Neural progenitor cell (in vitro differentiated cells): ENCODE measurements around the gene SCUBE2. TPM values are rescaled to one million over a fixed set of nuclear protein-coding genes. Genes with fewer than 3 reads are reported as not detected.

Source experiments
- DNase-seq: peaks from one replicate; pipeline ENCODE4 v3.0.0-alpha.2; 2016; ENCODE audit warnings: low spot score
- H2AFZ ChIP-seq: fragments of 200-600 bp; sonication (generic); replicated peaks from 2 replicates; pipeline ENCODE4 v1.6.1; 2016; ENCODE audit warnings: antibody characterized with exemption
- H3F3A ChIP-seq: fragments of 200-600 bp; sonication (generic); 2 replicates; pipeline ENCODE4 v1.6.1; 2016; ENCODE audit warnings: antibody characterized with exemption, low read depth
- H3K27ac ChIP-seq: fragments of 200-600 bp; sonication (generic); 2 replicates; pipeline ENCODE4 v1.5.1; 2016; ENCODE audit warnings: mild to moderate bottlenecking
- H3K27me3 ChIP-seq: fragments of 200-600 bp; sonication (generic); 2 replicates; pipeline ENCODE4 v1.6.1; 2016; ENCODE audit warnings: mild to moderate bottlenecking, moderate library complexity
- H3K36me3 ChIP-seq: fragments of 200-600 bp; sonication (generic); 2 replicates; pipeline ENCODE4 v1.5.1; 2016
- H3K4me1 ChIP-seq: fragments of 200-600 bp; sonication (generic); 2 replicates; pipeline ENCODE4 v1.6.1; 2016; ENCODE audit warnings: mixed run types
- H3K4me2 ChIP-seq: fragments of 200-600 bp; sonication (generic); 2 replicates; pipeline ENCODE4 v1.6.1; 2016
- H3K4me3 ChIP-seq: fragments of 200-600 bp; sonication (generic); 2 replicates; pipeline ENCODE4 v1.5.1; 2016
- H3K79me2 ChIP-seq: fragments of 200-600 bp; sonication (generic); 2 replicates; pipeline ENCODE4 v1.6.1; 2016; ENCODE audit warnings: low read depth
- H3K9ac ChIP-seq: fragments of 200-600 bp; sonication (generic); 2 replicates; pipeline ENCODE4 v1.6.1; 2016
- H3K9me3 ChIP-seq: fragments of 200-600 bp; sonication (generic); 2 replicates; pipeline ENCODE4 v1.5.1; 2016; ENCODE audit warnings: low read depth
- H4K20me1 ChIP-seq: fragments of 200-600 bp; sonication (generic); 2 replicates; pipeline ENCODE4 v1.6.1; 2016; ENCODE audit warnings: low read depth
- H3K27ac Mint-ChIP-seq: 3 replicates; pipeline ENCODE4 v1.8.0; 2021; ENCODE audit warnings: mixed read lengths
- H3K27me3 Mint-ChIP-seq: 2 replicates; pipeline ENCODE4 v1.8.0; 2022; ENCODE audit warnings: low read depth, mild to moderate bottlenecking, inconsistent platforms, moderate library complexity, mixed read lengths; ENCODE audit not compliant: insufficient read depth
- H3K36me3 Mint-ChIP-seq: 3 replicates; pipeline ENCODE4 v1.8.0; 2021; ENCODE audit warnings: mixed read lengths
- H3K4me1 Mint-ChIP-seq: 3 replicates; pipeline ENCODE4 v1.8.0; 2021; ENCODE audit warnings: mixed read lengths
- H3K4me3 Mint-ChIP-seq: 3 replicates; pipeline ENCODE4 v1.8.0; 2021; ENCODE audit warnings: mild to moderate bottlenecking, moderate library complexity, mixed read lengths
- H3K9me3 Mint-ChIP-seq: 3 replicates; pipeline ENCODE4 v1.8.0; 2020; ENCODE audit warnings: mixed read lengths
- EZH2 ChIP-seq: fragments of 200-600 bp; sonication (generic); IDR thresholded peaks from 2 replicates; pipeline ENCODE4 v1.6.1; 2017; ENCODE audit warnings: antibody characterized with exemption, mild to moderate bottlenecking, moderate library complexity
- EZH2phosphoT487 ChIP-seq: fragments of 200-600 bp; sonication (generic); IDR thresholded peaks from 2 replicates; pipeline ENCODE4 v1.6.1; 2017; ENCODE audit warnings: antibody characterized with exemption
- total RNA-seq: library from RNA; depleted of rRNA; stranded (reverse); fragments of >200 nt; gene quantifications from 2 replicates; pipeline ENCODE4 v1.2.3, GENCODE V29; 2015; ENCODE audit warnings: low replicate concordance
- TF ChIP-seq, protein P1 (sequence below): fragments of 200-600 bp; sonication (generic); IDR thresholded peaks from 2 replicates; pipeline ENCODE4 v1.5.1; 2017; ENCODE audit warnings: antibody characterized with exemption, mild to moderate bottlenecking

Gene SCUBE2
- total RNA-seq, 1 donor from 2014 or later: 42.1 TPM

DNA sequence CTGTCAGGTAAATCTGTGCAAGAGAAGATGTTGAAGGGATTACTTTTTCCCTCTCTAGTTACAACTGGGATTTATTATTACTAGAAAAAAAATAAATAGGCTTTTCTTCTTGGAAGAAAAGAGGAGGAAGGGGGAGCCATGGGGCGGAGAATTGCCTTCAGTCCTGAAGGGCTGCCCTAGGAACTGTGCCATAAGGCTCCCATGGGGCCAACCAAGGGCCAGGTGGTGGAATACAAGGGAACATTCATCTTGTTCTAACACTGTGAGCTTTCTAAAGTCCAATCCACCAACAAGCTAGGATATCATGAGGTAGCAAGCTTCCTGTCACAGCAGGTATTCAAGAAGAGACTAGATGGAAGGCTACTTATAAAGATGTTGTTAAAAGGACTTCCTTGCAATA lies 62.8 kb downstream of the SCUBE2 start:
- Histone ChIP-seq H3F3A (no peaks in the 10 kb centered on the region), H4K20me1 (no peaks in the 10 kb centered on the region), H3K79me2 (no peaks in the 10 kb centered on the region), H3K9ac (no peak overlapping the region), H3K9me3 (no peaks in the 10 kb centered on the region), H3K4me3 (no peak overlapping the region), H2AFZ (no peak overlapping the region), H3K4me2 (no peak overlapping the region), H3K27me3 (no peaks in the 10 kb centered on the region), H3K4me1 (peaks cover 5% of the 10 kb centered on the region), H3K27ac (no peak overlapping the region), H3K36me3 (no peaks in the 10 kb centered on the region)
- no peak overlapping the region for H3K27ac Mint-ChIP-seq
- no peak overlapping the region for H3K4me3 Mint-ChIP-seq
- no peaks in the 10 kb centered on the region for H3K9me3 Mint-ChIP-seq
- DNase-seq: no peak
- peaks cover 2% of the 10 kb centered on the region for H3K36me3 Mint-ChIP-seq
- TF ChIP-seq EZH2phosphoT487 (no peak), EZH2 (no peak)
- TF ChIP-seq, protein P1, sequence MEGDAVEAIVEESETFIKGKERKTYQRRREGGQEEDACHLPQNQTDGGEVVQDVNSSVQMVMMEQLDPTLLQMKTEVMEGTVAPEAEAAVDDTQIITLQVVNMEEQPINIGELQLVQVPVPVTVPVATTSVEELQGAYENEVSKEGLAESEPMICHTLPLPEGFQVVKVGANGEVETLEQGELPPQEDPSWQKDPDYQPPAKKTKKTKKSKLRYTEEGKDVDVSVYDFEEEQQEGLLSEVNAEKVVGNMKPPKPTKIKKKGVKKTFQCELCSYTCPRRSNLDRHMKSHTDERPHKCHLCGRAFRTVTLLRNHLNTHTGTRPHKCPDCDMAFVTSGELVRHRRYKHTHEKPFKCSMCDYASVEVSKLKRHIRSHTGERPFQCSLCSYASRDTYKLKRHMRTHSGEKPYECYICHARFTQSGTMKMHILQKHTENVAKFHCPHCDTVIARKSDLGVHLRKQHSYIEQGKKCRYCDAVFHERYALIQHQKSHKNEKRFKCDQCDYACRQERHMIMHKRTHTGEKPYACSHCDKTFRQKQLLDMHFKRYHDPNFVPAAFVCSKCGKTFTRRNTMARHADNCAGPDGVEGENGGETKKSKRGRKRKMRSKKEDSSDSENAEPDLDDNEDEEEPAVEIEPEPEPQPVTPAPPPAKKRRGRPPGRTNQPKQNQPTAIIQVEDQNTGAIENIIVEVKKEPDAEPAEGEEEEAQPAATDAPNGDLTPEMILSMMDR: no peak
- peaks cover 9% of the 10 kb centered on the region for H3K27me3 Mint-ChIP-seq
- peaks cover 17% of the 10 kb centered on the region for H3K4me1 Mint-ChIP-seq

DNA sequence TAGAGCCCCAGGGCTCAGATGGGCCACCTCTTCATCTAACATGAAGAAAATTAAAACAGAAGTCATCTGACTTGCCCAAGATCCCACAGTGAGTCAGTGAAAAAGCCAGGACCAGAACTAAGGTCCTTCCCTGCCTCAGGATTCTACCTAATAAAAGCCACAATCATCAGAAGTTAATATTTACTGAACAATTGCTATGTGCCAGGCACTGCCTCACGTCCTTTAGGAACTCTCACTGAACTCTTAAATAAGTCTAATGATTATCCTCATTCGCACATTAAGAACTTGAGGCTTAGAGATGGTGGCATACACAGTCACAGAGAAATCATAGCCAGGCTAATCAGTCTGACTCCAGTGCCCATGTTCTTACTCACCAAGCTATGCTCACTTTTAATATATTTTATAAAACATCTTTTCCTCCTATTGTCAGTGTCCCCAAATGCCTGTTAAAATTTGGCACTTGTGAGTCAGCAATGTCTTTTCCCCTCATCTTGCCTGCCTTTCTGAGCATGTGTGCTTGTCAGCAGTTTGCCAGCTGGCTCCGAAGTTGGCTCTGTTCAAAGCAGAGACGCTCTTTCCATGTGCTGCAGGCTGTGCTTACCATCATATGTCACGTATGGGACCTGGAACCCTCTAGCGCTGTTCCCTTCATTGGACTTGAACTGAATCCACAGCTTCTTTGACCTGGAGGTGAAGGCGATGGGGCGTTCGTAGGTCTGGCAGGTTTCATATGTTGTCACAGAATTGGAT lies 66.1 kb downstream of the SCUBE2 start:
- Histone ChIP-seq H3K79me2 (no peaks in the 10 kb centered on the region), H3K4me1 (peaks cover 10% of the 10 kb centered on the region), H2AFZ (no peak overlapping the region), H3F3A (no peaks in the 10 kb centered on the region), H3K36me3 (no peaks in the 10 kb centered on the region), H3K9me3 (no peaks in the 10 kb centered on the region), H3K4me3 (no peak overlapping the region), H4K20me1 (no peaks in the 10 kb centered on the region), H3K4me2 (no peak overlapping the region), H3K27ac (no peak overlapping the region), H3K9ac (no peak overlapping the region), H3K27me3 (no peaks in the 10 kb centered on the region)
- peaks cover 17% of the 10 kb centered on the region for H3K4me1 Mint-ChIP-seq
- no peak for DNase-seq
- no peak overlapping the region for H3K27ac Mint-ChIP-seq
- H3K36me3 Mint-ChIP-seq: peaks cover 8% of the 10 kb centered on the region
- H3K4me3 Mint-ChIP-seq: no peak overlapping the region
- H3K9me3 Mint-ChIP-seq: no peaks in the 10 kb centered on the region
- TF ChIP-seq, protein P1: no peak
- TF ChIP-seq EZH2phosphoT487 (no peak), EZH2 (no peak)
- H3K27me3 Mint-ChIP-seq: peaks cover 8% of the 10 kb centered on the region

DNA sequence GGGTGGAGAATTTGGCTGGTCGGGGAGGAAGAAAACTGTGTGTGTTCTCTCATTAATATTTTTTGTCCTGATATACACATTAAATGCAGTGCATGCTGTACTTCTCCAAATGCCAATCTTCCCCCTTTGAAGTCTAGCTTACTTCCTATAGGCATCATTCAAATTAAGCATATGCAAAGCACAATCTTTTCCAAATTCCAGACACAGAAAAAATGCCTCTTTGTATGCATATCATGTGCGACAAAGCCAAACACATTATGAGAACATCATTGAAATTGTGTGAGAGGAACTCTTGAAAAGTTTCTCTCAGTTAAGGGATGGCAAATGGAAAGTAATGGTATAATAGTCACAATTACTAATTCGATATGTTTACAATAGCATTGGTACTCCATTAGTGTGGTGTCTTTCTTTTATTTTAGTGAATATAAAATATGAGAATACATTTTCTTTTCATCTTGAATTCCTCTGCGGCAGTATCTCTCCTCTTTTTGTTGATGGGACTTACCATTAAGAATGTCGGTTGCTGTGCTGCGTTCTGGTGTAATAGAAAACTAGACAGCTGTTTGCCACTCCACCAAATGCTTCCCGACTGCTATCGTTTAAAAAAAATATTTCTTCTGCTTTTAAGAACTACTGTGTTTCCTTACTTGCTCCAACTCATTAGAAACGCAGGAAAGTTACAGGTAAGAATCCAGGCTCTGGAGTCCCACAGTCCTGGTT lies 68.3 kb downstream of the SCUBE2 start:
- H3K27me3 Mint-ChIP-seq: peaks cover 5% of the 10 kb centered on the region
- no peak overlapping the region for H3K27ac ChIP-seq
- H3K36me3 ChIP-seq: no peaks in the 10 kb centered on the region
- no peaks in the 10 kb centered on the region for H3K27me3 ChIP-seq
- H3K9ac ChIP-seq: no peak overlapping the region
- no peak overlapping the region for H3K4me2 ChIP-seq
- TF ChIP-seq EZH2 (no peak), EZH2phosphoT487 (no peak)
- TF ChIP-seq, protein P1: no peak
- H2AFZ ChIP-seq: peak overlapping the region; percentile 0
- H3K4me1 Mint-ChIP-seq: peaks cover 12% of the 10 kb centered on the region
- H3K4me1 ChIP-seq: peaks cover 5% of the 10 kb centered on the region
- H3K9me3 Mint-ChIP-seq: no peaks in the 10 kb centered on the region
- H3K79me2 ChIP-seq: no peaks in the 10 kb centered on the region
- H4K20me1 ChIP-seq: no peaks in the 10 kb centered on the region
- DNase-seq: no peak
- H3K36me3 Mint-ChIP-seq: peaks cover 8% of the 10 kb centered on the region
- H3K9me3 ChIP-seq: no peaks in the 10 kb centered on the region
- no peak overlapping the region for H3K4me3 Mint-ChIP-seq
- H3F3A ChIP-seq: no peaks in the 10 kb centered on the region
- H3K4me3 ChIP-seq: no peak overlapping the region
- H3K27ac Mint-ChIP-seq: no peak overlapping the region
